Upper lobe of right lung (tissue), 1 donor: ENCODE results near the gene TRMT2A. TPM values are rescaled to one million over a fixed set of nuclear protein-coding genes. Genes with fewer than 3 reads are reported as not detected.

ENCODE experiments used
- ATAC-seq: fragments of 200-7000 bp; cut with Tn5 transposase; one replicate; pipeline ENCODE4 v1.9.1; 2020; ENCODE audit warnings: mild to moderate bottlenecking, moderate library complexity
- DNase-seq: peaks from one replicate; pipeline ENCODE4 v3.0.0-alpha.2; 2020
- H3K27ac ChIP-seq: fragments of 200-600 bp; one replicate; pipeline ENCODE4 v1.8.0; 2022
- H3K27me3 ChIP-seq: fragments of 200-600 bp; one replicate; pipeline ENCODE4 v1.8.0; 2022; ENCODE audit warnings: mild to moderate bottlenecking
- H3K36me3 ChIP-seq: fragments of 200-600 bp; one replicate; pipeline ENCODE4 v1.8.0; 2022
- H3K4me1 ChIP-seq: fragments of 200-600 bp; one replicate; pipeline ENCODE4 v1.8.0; 2022
- H3K4me3 ChIP-seq: fragments of 200-600 bp; one replicate; pipeline ENCODE4 v1.8.0; 2022; ENCODE audit warnings: mild to moderate bottlenecking
- H3K9me3 ChIP-seq: fragments of 200-600 bp; one replicate; pipeline ENCODE4 v1.8.0; 2022
- CTCF ChIP-seq: fragments of 200-600 bp; IDR thresholded peaks from one replicate; pipeline ENCODE4 v1.8.0; 2022; ENCODE audit warnings: antibody characterized with exemption
- intact Hi-C: fragments of 100-400 bp; cut with DNase I; formaldehyde crosslinking; loops from one replicate; pipeline ENCODE4 v1.11.0; 2022
- total RNA-seq: library from RNA; stranded (reverse); fragmentation: NEBNext Ultra II Directional; extraction: Animal tissue kit (Norgen Biotek cat#: 25700); gene quantifications from one replicate; pipeline ENCODE4 v1.2.1, GENCODE V29; 2021
- donor health status: DM: no; HTN: yes; CAD: no; lungs with severe emphysema.

Gene TRMT2A
- total RNA-seq, 1 donor from 2014 or later = 53.8 TPM

- TF ChIP-seq CTCF = no peak
- intact Hi-C loops = no loop called here
- no peak overlapping the region for H3K27ac ChIP-seq
- no peaks in the 10 kb centered on the region for H3K9me3 ChIP-seq
- peaks cover 25% of the 10 kb centered on the region for H3K4me1 ChIP-seq
- no peak overlapping the region for H3K4me3 ChIP-seq
- no peak for ATAC-seq
- H3K36me3 ChIP-seq = peaks cover 73% of the 10 kb centered on the region
- H3K27me3 ChIP-seq = no peaks in the 10 kb centered on the region
- DNase-seq = no peak
These were observed 29.4 kb downstream of the TRMT2A start for GRCh38 chr22:20087319-20088262.

GRCh38 chr22:20086763-20087162 lies 30.3 kb downstream of the TRMT2A start:
- Histone ChIP-seq H3K27me3 (no peaks in the 10 kb centered on the region), H3K27ac (no peak overlapping the region), H3K36me3 (peaks cover 64% of the 10 kb centered on the region), H3K4me3 (no peak overlapping the region), H3K9me3 (no peaks in the 10 kb centered on the region), H3K4me1 (peaks cover 28% of the 10 kb centered on the region)
- DNase-seq (no peak), ATAC-seq (no peak)
- TF ChIP-seq CTCF = no peak
- intact Hi-C loops = no loop called here

DNA sequence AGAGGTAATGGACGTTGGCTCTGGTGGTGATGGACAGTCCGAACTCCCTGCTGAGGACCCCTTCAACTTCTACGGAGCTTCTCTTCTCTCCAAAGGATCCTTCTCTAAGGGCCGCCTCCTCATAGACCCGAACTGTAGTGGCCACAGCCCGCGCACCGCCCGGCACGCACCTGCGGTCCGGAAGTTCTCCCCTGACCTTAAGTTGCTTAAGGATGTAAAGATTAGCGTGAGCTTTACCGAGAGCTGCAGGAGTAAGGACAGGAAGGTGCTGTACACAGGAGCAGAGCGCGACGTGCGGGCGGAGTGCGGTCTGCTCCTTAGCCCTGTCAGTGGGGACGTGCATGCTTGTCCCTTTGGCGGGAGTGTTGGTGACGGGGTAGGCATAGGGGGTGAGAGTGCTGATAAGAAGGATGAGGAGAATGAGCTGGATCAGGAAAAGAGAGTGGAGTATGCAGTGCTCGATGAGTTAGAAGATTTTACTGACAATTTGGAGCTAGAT lies 30.9 kb downstream of the TRMT2A start:
- no peak overlapping the region for H3K4me3 ChIP-seq
- intact Hi-C loops = no loop called here
- ATAC-seq (no peak), DNase-seq (no peak)
- H3K27ac ChIP-seq = no peak overlapping the region
- no peak for TF ChIP-seq CTCF
- peaks cover 34% of the 10 kb centered on the region for H3K4me1 ChIP-seq
- H3K36me3 ChIP-seq = peaks cover 58% of the 10 kb centered on the region
- no peaks in the 10 kb centered on the region for H3K27me3 ChIP-seq
- no peaks in the 10 kb centered on the region for H3K9me3 ChIP-seq

- peaks cover 53% of the 10 kb centered on the region for H3K36me3 ChIP-seq
- H3K9me3 ChIP-seq = no peaks in the 10 kb centered on the region
- DNase-seq = no peak
- no peak overlapping the region for H3K27ac ChIP-seq
- TF ChIP-seq CTCF = no peak
- no peaks in the 10 kb centered on the region for H3K27me3 ChIP-seq
- ATAC-seq = no peak
- H3K4me3 ChIP-seq = no peak overlapping the region
- intact Hi-C loops = no loop called here
- peaks cover 38% of the 10 kb centered on the region for H3K4me1 ChIP-seq
These were observed 31.4 kb downstream of the TRMT2A start for GRCh38 chr22:20085651-20086050.

GRCh38 chr22:20084547-20085413 lies 32.2 kb downstream of the TRMT2A start:
- Histone ChIP-seq H3K36me3 (peaks cover 45% of the 10 kb centered on the region), H3K27ac (no peak overlapping the region), H3K27me3 (no peaks in the 10 kb centered on the region), H3K9me3 (no peaks in the 10 kb centered on the region), H3K4me1 (peaks cover 38% of the 10 kb centered on the region), H3K4me3 (no peak overlapping the region)
- intact Hi-C loops = no loop called here
- ATAC-seq (no peak), DNase-seq (no peak)
- TF ChIP-seq CTCF = no peak
